GM23248 (cell line): ENCODE data around the gene HIC1. TPM values are rescaled to one million over a fixed set of nuclear protein-coding genes. Genes with fewer than 3 reads are reported as not detected.

ENCODE experiments used
- DNase-seq: peaks from one replicate; pipeline ENCODE4 v3.0.0-alpha.2; 2015
- H2AFZ ChIP-seq: fragments of 200-600 bp; sonication (generic); 2 replicates; pipeline ENCODE4 v1.6.1; 2016; ENCODE audit warnings: antibody characterized with exemption
- H3F3A ChIP-seq: fragments of 200-600 bp; sonication (generic); 2 replicates; pipeline ENCODE4 v1.6.1; 2016; ENCODE audit warnings: mild to moderate bottlenecking, antibody characterized with exemption, mixed run types; ENCODE audit not compliant: insufficient read depth
- H3K27ac ChIP-seq: fragments of 200-600 bp; sonication (generic); 2 replicates; pipeline ENCODE4 v1.5.1; 2016; ENCODE audit warnings: mild to moderate bottlenecking
- H3K27me3 ChIP-seq: fragments of 200-600 bp; sonication (generic); replicated peaks from 2 replicates; pipeline ENCODE4 v1.6.1; 2016; ENCODE audit warnings: mild to moderate bottlenecking; ENCODE audit not compliant: insufficient read depth
- H3K36me3 ChIP-seq: fragments of 200-600 bp; sonication (generic); 2 replicates; pipeline ENCODE4 v1.6.1; 2016; ENCODE audit warnings: low read depth, mild to moderate bottlenecking
- H3K4me1 ChIP-seq: fragments of 200-600 bp; sonication (generic); 2 replicates; pipeline ENCODE4 v1.6.1; 2016; ENCODE audit warnings: mild to moderate bottlenecking; ENCODE audit not compliant: insufficient read depth
- H3K4me2 ChIP-seq: fragments of 200-600 bp; sonication (generic); one replicate; pipeline ENCODE4 v1.6.1; 2016; ENCODE audit warnings: mild to moderate bottlenecking; ENCODE audit not compliant: unreplicated experiment
- H3K4me3 ChIP-seq: fragments of 200-600 bp; sonication (generic); 2 replicates; pipeline ENCODE4 v1.5.1; 2016; ENCODE audit warnings: mild to moderate bottlenecking
- H3K79me2 ChIP-seq: fragments of 200-600 bp; sonication (generic); 2 replicates; pipeline ENCODE4 v1.6.1; 2016; ENCODE audit warnings: mild to moderate bottlenecking; ENCODE audit not compliant: insufficient read depth
- H3K9ac ChIP-seq: fragments of 200-600 bp; sonication (generic); 2 replicates; pipeline ENCODE4 v1.6.1; 2016; ENCODE audit warnings: mild to moderate bottlenecking
- H3K9me2 ChIP-seq: fragments of 200-600 bp; sonication (generic); 2 replicates; pipeline ENCODE4 v1.6.1; 2016; ENCODE audit warnings: mixed run types, mild to moderate bottlenecking, moderate library complexity; ENCODE audit not compliant: insufficient read depth
- H3K9me3 ChIP-seq: fragments of 200-600 bp; sonication (generic); one replicate; pipeline ENCODE4 v1.6.1; 2017; ENCODE audit warnings: low read depth
- H4K20me1 ChIP-seq: fragments of 200-600 bp; sonication (generic); 2 replicates; pipeline ENCODE4 v1.6.0; 2016; ENCODE audit not compliant: insufficient read depth
- EZH2 ChIP-seq: fragments of 200-600 bp; sonication (generic); IDR thresholded peaks from 2 replicates; pipeline ENCODE4 v1.6.1; 2018; ENCODE audit warnings: antibody characterized with exemption, mild to moderate bottlenecking; ENCODE audit not compliant: insufficient read depth, poor library complexity, severe bottlenecking
- EZH2phosphoT487 ChIP-seq: fragments of 200-600 bp; sonication (generic); IDR thresholded peaks from 2 replicates; pipeline ENCODE4 v1.6.1; 2018; ENCODE audit warnings: antibody characterized with exemption, moderate library complexity, mild to moderate bottlenecking, low read depth; ENCODE audit not compliant: insufficient read depth
- WGBS, 2 experiments: methylation state at CpG; one replicate each; pipeline ENCODE4 v1.1.6; 2015 to 2017; ENCODE audit warnings: low lambda C conversion rate in 2 of 2, low coverage in 1 of 2; ENCODE audit errors: missing lambda C conversion rate in 2 of 2; 5-methylcytosine and 5-hydroxymethylcytosine counted together
- in situ Hi-C: fragments of 300-500 bp; cut with MboI; formaldehyde crosslinking; loops from 2 replicates; pipeline ENCODE4 v1.15.0; 2020
- polyA plus RNA-seq: library from polyadenylated mRNA; unstranded; fragments of >200 nt; fragmentation: Nextera tagmentation; extraction: Ambion mirVana; gene quantifications from 2 replicates; pipeline ENCODE4 v1.2.1, GENCODE V29; 2016
- total RNA-seq: library from RNA; depleted of rRNA; stranded (reverse); fragments of >200 nt; shearing (Covaris generic); gene quantifications from 2 replicates; pipeline ENCODE4 v1.2.3, GENCODE V29; 2014

The HIC1 gene
- total and polyA plus RNA-seq, 2 experiments from 2014 or later = 1.6 to 35.0 TPM

DNA sequence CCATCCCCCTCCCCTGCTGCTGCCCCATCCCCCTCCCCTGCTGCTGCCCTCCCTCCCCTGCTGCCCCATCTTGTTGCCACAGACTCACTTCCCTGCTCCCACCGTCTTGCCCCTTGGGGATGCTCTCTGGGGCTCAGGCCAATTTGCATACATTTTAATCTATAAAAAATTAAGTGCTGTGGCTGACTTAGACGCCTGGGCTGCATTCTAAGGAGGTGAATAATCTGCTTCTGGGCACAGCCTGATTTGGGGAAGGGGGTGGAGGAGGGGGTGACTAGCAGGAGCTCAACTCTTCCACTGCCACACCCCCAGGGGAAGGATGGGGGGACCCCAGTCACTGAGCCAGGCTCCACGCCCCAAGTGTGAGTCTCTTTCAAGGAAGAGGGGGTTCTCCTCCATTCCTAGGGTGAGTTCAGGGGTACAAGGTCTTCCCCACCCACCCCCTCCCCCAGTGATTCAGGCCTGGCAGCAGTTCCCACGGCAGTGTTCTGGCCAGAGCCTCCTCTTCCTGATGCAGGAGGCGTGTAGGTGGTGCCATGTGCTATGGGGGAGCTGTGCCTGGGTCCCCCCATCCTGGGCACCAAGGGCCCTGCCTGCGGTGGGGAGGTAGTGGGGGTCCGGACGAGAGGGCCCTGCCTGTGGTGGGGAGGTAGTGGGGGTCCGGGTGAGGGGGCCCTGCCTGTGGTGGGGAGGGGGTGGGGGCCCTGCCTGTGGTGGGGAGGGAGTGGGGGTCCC, 19.9 kb upstream of the HIC1 start:
- DNase-seq = peak; percentile 94
- Histone ChIP-seq H3K27ac (peak overlapping the region; percentile 26), H3F3A (peaks cover 12% of the 10 kb centered on the region; the same call in 1 of the 2 replicates), H3K4me3 (peak overlapping the region; percentile 25; the same call in 1 of the 2 replicates), H3K4me2 (peak overlapping the region; percentile 44), H3K36me3 (peaks cover 5% of the 10 kb centered on the region; the same call in 1 of the 2 replicates), H3K9me3 (no peaks in the 10 kb centered on the region), H3K9ac (peak overlapping the region; percentile 39), H4K20me1 (no peaks in the 10 kb centered on the region), H3K79me2 (peaks cover 19% of the 10 kb centered on the region), H3K27me3 (no peaks in the 10 kb centered on the region), H2AFZ (no peak overlapping the region), H3K4me1 (peaks cover 26% of the 10 kb centered on the region), H3K9me2 (no peaks in the 10 kb centered on the region)
- no peak for TF ChIP-seq EZH2phosphoT487
- no peak for TF ChIP-seq EZH2
- in situ Hi-C loops = no loop called here
- WGBS, 2 experiments = 12 to 17% methylated on average over 5 to 7 of the region's 9 CpGs

DNA sequence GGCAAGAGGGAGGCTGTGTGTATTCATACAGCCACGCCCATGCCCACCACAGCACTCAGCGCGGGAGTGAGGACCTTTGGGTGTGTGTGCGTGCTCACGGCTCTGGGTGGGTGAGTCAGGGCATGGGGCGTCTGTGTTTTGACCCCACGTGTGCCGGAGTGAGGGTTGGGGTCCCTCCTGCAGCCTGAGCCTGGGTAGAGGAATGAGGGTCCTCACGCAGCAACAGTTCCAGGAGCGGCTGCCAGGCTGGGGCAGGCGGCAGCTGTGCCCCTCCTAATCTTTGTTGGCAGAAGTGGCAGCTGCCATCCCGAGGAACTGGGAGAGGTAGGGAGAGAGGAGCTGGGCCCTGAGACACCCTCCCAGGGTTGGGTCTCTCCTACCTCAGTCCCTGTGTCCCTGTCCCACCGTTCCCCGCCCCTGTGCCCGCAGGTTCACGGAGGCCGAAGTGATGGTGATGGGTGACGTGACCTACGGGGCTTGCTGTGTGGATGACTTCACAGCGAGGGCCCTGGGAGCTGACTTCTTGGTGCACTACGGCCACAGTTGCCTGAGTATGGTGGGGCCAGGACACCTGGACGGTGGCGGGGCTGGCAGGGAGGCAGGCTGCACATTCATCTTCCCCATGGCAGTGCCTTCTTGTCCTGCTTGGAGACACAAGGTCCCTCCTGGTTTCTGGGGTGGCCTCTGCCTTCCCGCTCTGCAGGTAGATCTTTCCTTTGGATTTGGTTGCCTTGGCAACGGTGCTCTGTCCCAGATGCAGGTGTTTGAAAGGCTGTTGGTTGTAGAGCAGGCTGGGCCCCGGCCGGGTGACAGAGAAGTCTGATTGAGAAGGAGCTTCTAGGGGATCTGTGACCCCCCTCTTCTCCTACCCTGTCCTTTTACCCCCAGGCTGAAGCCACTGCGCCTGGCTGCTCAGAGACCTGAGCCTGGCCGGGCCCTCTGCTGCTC, 19.1 kb upstream of the HIC1 start:
- peaks cover 18% of the 10 kb centered on the region for H3K79me2 ChIP-seq
- in situ Hi-C loops = no loop called here
- H3K4me3 ChIP-seq = peak overlapping the region; percentile 25; the same call in 1 of the 2 replicates
- H3K9me2 ChIP-seq = no peaks in the 10 kb centered on the region
- H3K36me3 ChIP-seq = peaks cover 5% of the 10 kb centered on the region; the same call in 1 of the 2 replicates
- H3K9ac ChIP-seq = peak overlapping the region; percentile 39
- WGBS, 2 experiments = 87 to 88% methylated on average over 27 of the region's 29 CpGs
- peak overlapping the region; percentile 26 for H3K27ac ChIP-seq
- no peak overlapping the region for H3K4me2 ChIP-seq
- H2AFZ ChIP-seq = no peak overlapping the region
- DNase-seq = no peak
- no peaks in the 10 kb centered on the region for H3K9me3 ChIP-seq
- TF ChIP-seq EZH2 = no peak
- TF ChIP-seq EZH2phosphoT487 = no peak
- H3K27me3 ChIP-seq = no peaks in the 10 kb centered on the region
- H3F3A ChIP-seq = peaks cover 20% of the 10 kb centered on the region
- no peaks in the 10 kb centered on the region for H4K20me1 ChIP-seq
- H3K4me1 ChIP-seq = peaks cover 26% of the 10 kb centered on the region

DNA sequence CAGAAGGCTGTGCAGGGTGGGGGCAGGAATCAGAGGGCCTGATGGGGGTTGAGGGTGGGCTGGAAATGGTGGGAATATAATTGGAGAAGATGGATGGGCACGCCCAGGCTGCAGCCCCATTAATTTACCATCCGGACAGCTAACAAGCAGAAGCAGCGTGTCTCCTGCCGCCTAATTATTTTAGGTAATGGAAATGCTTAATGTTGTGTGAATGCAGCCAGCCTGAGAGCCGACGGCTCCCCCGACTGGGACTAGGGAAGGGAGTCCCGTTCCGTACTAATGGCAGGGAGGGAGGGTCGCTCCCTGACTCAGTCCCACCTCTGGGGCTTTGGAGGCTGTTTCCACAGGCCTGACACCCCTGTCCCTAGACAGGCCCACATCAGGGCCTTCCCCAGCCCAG, 17.7 kb upstream of the HIC1 start:
- Histone ChIP-seq H3K36me3 (peaks cover 5% of the 10 kb centered on the region; the same call in 1 of the 2 replicates), H3K4me3 (no peak overlapping the region), H4K20me1 (no peaks in the 10 kb centered on the region), H3K79me2 (peaks cover 6% of the 10 kb centered on the region), H3K4me2 (no peak overlapping the region), H3K27me3 (no peaks in the 10 kb centered on the region), H3K9ac (no peak overlapping the region), H2AFZ (no peak overlapping the region), H3F3A (peaks cover 23% of the 10 kb centered on the region), H3K27ac (no peak overlapping the region), H3K9me2 (no peaks in the 10 kb centered on the region), H3K4me1 (peaks cover 16% of the 10 kb centered on the region), H3K9me3 (no peaks in the 10 kb centered on the region)
- TF ChIP-seq EZH2phosphoT487 (no peak), EZH2 (no peak)
- in situ Hi-C loops = no loop called here
- WGBS, 2 experiments = 87 to 89% methylated on average over 10 of the region's 10 CpGs
- no peak for DNase-seq

DNA sequence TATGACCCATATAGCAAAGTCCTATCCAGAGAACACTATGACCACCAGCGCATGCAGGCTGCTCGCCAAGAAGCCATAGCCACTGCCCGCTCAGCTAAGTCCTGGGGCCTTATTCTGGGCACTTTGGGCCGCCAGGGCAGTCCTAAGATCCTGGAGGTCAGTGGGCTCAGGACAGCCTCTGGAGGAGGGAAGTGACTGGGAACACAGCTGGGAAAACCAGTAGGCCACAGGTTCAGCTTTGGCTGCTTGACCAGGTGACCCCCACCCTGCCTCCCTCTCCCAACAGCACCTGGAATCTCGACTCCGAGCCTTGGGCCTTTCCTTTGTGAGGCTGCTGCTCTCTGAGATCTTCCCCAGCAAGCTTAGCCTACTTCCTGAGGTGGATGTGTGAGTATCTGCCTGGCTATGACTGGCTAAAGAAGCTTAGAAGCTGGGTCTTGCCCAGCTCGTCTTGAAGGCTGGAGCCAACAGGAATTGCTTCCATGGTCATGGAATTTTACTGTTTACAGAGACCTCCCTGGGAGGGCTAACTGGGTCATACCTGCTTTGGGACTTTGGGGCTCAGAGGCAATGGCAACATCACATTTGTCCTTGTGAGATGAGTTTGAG, 14.6 kb upstream of the HIC1 start:
- H3K27me3 ChIP-seq = no peaks in the 10 kb centered on the region
- peaks cover 25% of the 10 kb centered on the region for H3K4me1 ChIP-seq
- WGBS, 2 experiments = 85 to 87% methylated on average over 7 of the region's 7 CpGs
- peak; percentile 25 for DNase-seq
- H3K27ac ChIP-seq = no peak overlapping the region
- no peak overlapping the region for H3K4me2 ChIP-seq
- peaks cover 12% of the 10 kb centered on the region; the same call in 1 of the 2 replicates for H3K36me3 ChIP-seq
- H3K9me3 ChIP-seq = no peaks in the 10 kb centered on the region
- no peaks in the 10 kb centered on the region for H3K9me2 ChIP-seq
- H3K4me3 ChIP-seq = no peak overlapping the region
- H2AFZ ChIP-seq = no peak overlapping the region
- H4K20me1 ChIP-seq = no peaks in the 10 kb centered on the region
- TF ChIP-seq EZH2 (no peak), EZH2phosphoT487 (no peak)
- no peak overlapping the region for H3K9ac ChIP-seq
- H3F3A ChIP-seq = peaks cover 34% of the 10 kb centered on the region
- in situ Hi-C loops = no loop called here
- H3K79me2 ChIP-seq = peaks cover 29% of the 10 kb centered on the region
